GM23338 (cell line): ENCODE measurements around the gene PLPP4. TPM values are rescaled to one million over a fixed set of nuclear protein-coding genes. Genes with fewer than 3 reads are reported as not detected.

Source experiments
- ATAC-seq: fragments of 200-7000 bp; cut with Tn5 transposase; 3 replicates; pipeline ENCODE4 v1.9.1; 2020
- DNase-seq: peaks from one replicate; pipeline ENCODE4 v3.0.0-alpha.2; 2015; ENCODE audit warnings: low spot score
- H2AFZ ChIP-seq: fragments of 200-600 bp; sonication (generic); 2 replicates; pipeline ENCODE4 v1.8.0; 2016; ENCODE audit warnings: antibody characterized with exemption, mild to moderate bottlenecking, moderate library complexity
- H3F3A ChIP-seq: fragments of 200-600 bp; sonication (generic); replicated peaks from 2 replicates; pipeline ENCODE4 v1.8.0; 2017; ENCODE audit warnings: antibody characterized with exemption, mixed run types, low read depth
- H3K27ac ChIP-seq: fragments of 200-600 bp; sonication (generic); 2 replicates; pipeline ENCODE4 v1.6.1; 2016; ENCODE audit warnings: low read depth
- H3K27me3 ChIP-seq: fragments of 200-600 bp; sonication (generic); 2 replicates; pipeline ENCODE4 v1.8.0; 2016; ENCODE audit warnings: mild to moderate bottlenecking, mixed run types, moderate library complexity; ENCODE audit not compliant: insufficient read depth
- H3K36me3 ChIP-seq: fragments of 200-600 bp; sonication (generic); 2 replicates; pipeline ENCODE4 v1.8.0; 2016; ENCODE audit warnings: mild to moderate bottlenecking; ENCODE audit not compliant: insufficient read depth
- H3K4me1 ChIP-seq: fragments of 200-600 bp; sonication (generic); 2 replicates; pipeline ENCODE4 v1.8.0; 2016; ENCODE audit warnings: mild to moderate bottlenecking, moderate library complexity; ENCODE audit not compliant: insufficient read depth
- H3K4me2 ChIP-seq: fragments of 200-600 bp; sonication (generic); 2 replicates; pipeline ENCODE4 v1.7.1; 2017; ENCODE audit warnings: mixed run types
- H3K4me3 ChIP-seq: fragments of 200-600 bp; sonication (generic); 2 replicates; pipeline ENCODE4 v1.6.1; 2016; ENCODE audit warnings: mixed run types
- H3K79me2 ChIP-seq: fragments of 200-600 bp; sonication (generic); replicated peaks from 2 replicates; pipeline ENCODE4 v1.8.0; 2017; ENCODE audit warnings: mild to moderate bottlenecking; ENCODE audit not compliant: insufficient read depth
- H3K9me2 ChIP-seq: fragments of 200-600 bp; sonication (generic); 2 replicates; pipeline ENCODE4 v1.8.0; 2017; ENCODE audit not compliant: insufficient read depth
- H4K20me1 ChIP-seq: fragments of 200-600 bp; sonication (generic); replicated peaks from 2 replicates; pipeline ENCODE4 v1.8.0; 2017; ENCODE audit warnings: mild to moderate bottlenecking; ENCODE audit not compliant: insufficient read depth
- H3K27ac Mint-ChIP-seq: 2 replicates; pipeline ENCODE4 v1.8.0; 2020; ENCODE audit warnings: inconsistent platforms, mild to moderate bottlenecking, moderate library complexity, mixed read lengths
- H3K27me3 Mint-ChIP-seq: 3 replicates; pipeline ENCODE4 v1.8.0; 2022; ENCODE audit warnings: low read depth, mild to moderate bottlenecking, moderate library complexity, mixed read lengths, inconsistent platforms; ENCODE audit not compliant: insufficient read depth, poor library complexity
- H3K36me3 Mint-ChIP-seq: 3 replicates; pipeline ENCODE4 v1.8.0; 2021; ENCODE audit warnings: low read depth, mild to moderate bottlenecking, inconsistent platforms, moderate library complexity, mixed read lengths
- H3K4me1 Mint-ChIP-seq: 3 replicates; pipeline ENCODE4 v1.8.0; 2020; ENCODE audit warnings: mild to moderate bottlenecking, inconsistent platforms, mixed read lengths
- H3K4me3 Mint-ChIP-seq: 3 replicates; pipeline ENCODE4 v1.8.0; 2021; ENCODE audit warnings: moderate library complexity, mild to moderate bottlenecking, inconsistent platforms, mixed read lengths
- H3K9me3 Mint-ChIP-seq: 3 replicates; pipeline ENCODE4 v1.8.0; 2020; ENCODE audit warnings: moderate library complexity, mild to moderate bottlenecking, inconsistent platforms, mixed read lengths
- CREB1 ChIP-seq: fragments of 250-450 bp; sonication (Bioruptor Pico); IDR thresholded peaks from 2 replicates; pipeline ENCODE4 v1.5.0; 2020; ENCODE audit warnings: low read depth, mild to moderate bottlenecking, moderate library complexity
- CTCF ChIP-seq, 2 experiments: fragments of 200-600 bp in 1 of 2; sonication (generic) in 1 of 2; conservative IDR thresholded peaks; 2 replicates each; pipeline versions ENCODE4 v1.5.1 to v1.6.1; 2016 to 2017; ENCODE audit warnings: antibody characterized with exemption in 2 of 2, low read depth in 2 of 2, mild to moderate bottlenecking in 2 of 2, moderate library complexity in 1 of 2
- EZH2 ChIP-seq: fragments of 200-600 bp; sonication (generic); IDR thresholded peaks from one replicate; pipeline ENCODE4 v1.8.0; 2017; ENCODE audit warnings: antibody characterized with exemption, mild to moderate bottlenecking, low read depth; ENCODE audit not compliant: unreplicated experiment
- EZH2phosphoT487 ChIP-seq: fragments of 200-600 bp; sonication (generic); IDR thresholded peaks from one replicate; pipeline ENCODE4 v1.8.1; 2018; ENCODE audit warnings: antibody characterized with exemption; ENCODE audit not compliant: unreplicated experiment
- JUNB ChIP-seq: IDR thresholded peaks from one replicate; pipeline ENCODE4 v1.6.1; 2016; ENCODE audit warnings: antibody characterized with exemption; ENCODE audit not compliant: unreplicated experiment
- STAT1 ChIP-seq: IDR thresholded peaks from one replicate; pipeline ENCODE4 v1.6.1; 2016; ENCODE audit warnings: antibody characterized with exemption; ENCODE audit not compliant: unreplicated experiment
- ZNF114 ChIP-seq: fragments of 250-450 bp; sonication (Bioruptor Pico); IDR thresholded peaks from 2 replicates; pipeline ENCODE4 v1.5.0; 2020; ENCODE audit warnings: mild to moderate bottlenecking, moderate library complexity
- ZNF331 ChIP-seq: fragments of 250-450 bp; sonication (Bioruptor Pico); IDR thresholded peaks from 2 replicates; pipeline ENCODE4 v1.5.0; 2020; ENCODE audit warnings: low read depth, mild to moderate bottlenecking, moderate library complexity
- ZNF462 ChIP-seq: fragments of 250-450 bp; sonication (Bioruptor Pico); IDR thresholded peaks from 2 replicates; pipeline ENCODE4 v1.5.0; 2020; ENCODE audit warnings: mild to moderate bottlenecking, moderate library complexity
- polyA plus RNA-seq: library from polyadenylated mRNA; unstranded; fragments of >200 nt; fragmentation: Nextera tagmentation; extraction: Ambion mirVana; gene quantifications from 2 replicates; pipeline ENCODE4 v1.2.1, GENCODE V29; 2016
- total RNA-seq: library from RNA; depleted of rRNA; stranded (reverse); fragments of >200 nt; shearing (Covaris generic); gene quantifications from 2 replicates; pipeline ENCODE4 v1.2.3, GENCODE V29; 2014

The PLPP4 gene
- total and polyA plus RNA-seq, 2 experiments from 2014 or later = 0.24 to 0.31 TPM

DNA sequence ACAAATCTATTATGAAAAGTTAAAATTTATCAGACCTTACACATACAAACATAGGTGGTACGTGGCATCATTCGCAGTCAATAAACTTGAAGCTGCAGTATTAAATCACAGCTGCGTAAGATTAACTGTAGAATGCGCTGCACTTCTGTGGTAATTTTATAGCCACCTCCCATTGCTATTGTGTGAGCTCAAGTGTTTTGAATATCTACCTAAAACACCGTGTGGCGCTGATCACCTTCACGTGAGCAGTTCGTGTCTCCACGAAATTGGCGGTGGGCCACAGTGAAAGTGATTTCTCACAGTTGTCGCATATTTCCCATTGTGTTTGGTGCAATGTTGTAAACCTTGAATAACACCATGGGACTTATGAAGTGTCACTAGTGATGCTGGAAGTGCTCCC, 102.8 kb downstream of the PLPP4 start:
- Mint-ChIP-seq H3K27me3 (no peaks in the 10 kb centered on the region), H3K4me1 (peaks cover 25% of the 10 kb centered on the region), H3K4me3 (no peak overlapping the region), H3K27ac (no peak overlapping the region), H3K9me3 (peaks cover 6% of the 10 kb centered on the region), H3K36me3 (peaks cover under 1% of the 10 kb centered on the region; the same call in 1 of the 3 replicates)
- H3K79me2 ChIP-seq = no peaks in the 10 kb centered on the region
- no peak overlapping the region for H3K4me2 ChIP-seq
- no peak for TF ChIP-seq ZNF331 (CRISPR knock-in tag)
- TF ChIP-seq CTCF (conservative IDR thresholded peaks at IDR 0.05; ENCODE audit: low read depth in 2 of 2) = peak in 1 of 2 experiments; percentile 28; a peak in 1 of 4 replicates
- H3K27ac ChIP-seq = no peak overlapping the region
- no peaks in the 10 kb centered on the region for H3F3A ChIP-seq
- H4K20me1 ChIP-seq = no peaks in the 10 kb centered on the region
- no peak for DNase-seq
- no peak overlapping the region for H3K4me3 ChIP-seq
- no peak overlapping the region for H2AFZ ChIP-seq
- H3K4me1 ChIP-seq = peaks cover 28% of the 10 kb centered on the region
- no peaks in the 10 kb centered on the region for H3K9me2 ChIP-seq
- no peak for ATAC-seq
- H3K36me3 ChIP-seq = no peaks in the 10 kb centered on the region
- H3K27me3 ChIP-seq = no peaks in the 10 kb centered on the region

- Histone ChIP-seq H3K4me2 (no peak overlapping the region), H3K79me2 (no peaks in the 10 kb centered on the region), H3F3A (no peaks in the 10 kb centered on the region), H3K4me3 (no peak overlapping the region), H4K20me1 (no peaks in the 10 kb centered on the region), H2AFZ (no peak overlapping the region), H3K9me2 (no peaks in the 10 kb centered on the region), H3K36me3 (no peaks in the 10 kb centered on the region), H3K4me1 (no peaks in the 10 kb centered on the region), H3K27ac (no peak overlapping the region), H3K27me3 (no peaks in the 10 kb centered on the region)
- ATAC-seq (no peak), DNase-seq (no peak)
- Mint-ChIP-seq H3K27me3 (no peaks in the 10 kb centered on the region), H3K9me3 (no peaks in the 10 kb centered on the region), H3K36me3 (no peaks in the 10 kb centered on the region), H3K27ac (no peak overlapping the region), H3K4me3 (no peak overlapping the region), H3K4me1 (peaks cover 2% of the 10 kb centered on the region; the same call in 1 of the 3 replicates)
- TF ChIP-seq EZH2phosphoT487 = no peak
- TF ChIP-seq ZNF462 (CRISPR knock-in tag) = no peak
- TF ChIP-seq ZNF114 (CRISPR knock-in tag) = no peak
- TF ChIP-seq CREB1 (CRISPR knock-in tag) = no peak
- no peak for TF ChIP-seq STAT1
- no peak for TF ChIP-seq EZH2
- no peak for TF ChIP-seq JUNB
These were observed 105.9 kb downstream of the PLPP4 start for GRCh38 chr10:120562956-120563355.
